Measurements from ENCODE around the gene CTBP2.
"Not testable (repeated sequence)": the region's sequence is repeated elsewhere in the genome, so short reads cannot be mapped to it uniquely, and the experiment has no call there.

The CTBP2 gene

GRCh38 chr10:125085258-125086054 is 74.9 kb downstream of the CTBP2 start:
- Mint-ChIP-seq H3K9me3 (no peaks in the 10 kb centered on the region), H3K4me1 (peaks cover 65% of the 10 kb centered on the region), H3K4me3 (peak overlapping the region in 1 of 3 experiments; percentile 26), H3K27ac (peak overlapping the region; percentile 82 to 86 (median 84)), H3K36me3 (ENCODE audit: low read depth) (peaks cover 48% of the 10 kb centered on the region), H3K27me3 (ENCODE audit: low read depth) (no peaks in the 10 kb centered on the region)
- TF ChIP-seq CTCF (IDR thresholded peaks at IDR 0.05; ENCODE audit: unreplicated experiment in 3 of 3), result no peak

GRCh38 chr10:125084614-125085257 is 75.6 kb downstream of the CTBP2 start:
- Mint-ChIP-seq H3K27ac (peak overlapping the region; percentile 82 to 86 (median 84)), H3K4me1 (peaks cover 72% of the 10 kb centered on the region), H3K4me3 (no peak overlapping the region), H3K36me3 (ENCODE audit: low read depth) (peaks cover 53% of the 10 kb centered on the region), H3K27me3 (ENCODE audit: low read depth) (no peaks in the 10 kb centered on the region), H3K9me3 (no peaks in the 10 kb centered on the region)
- TF ChIP-seq CTCF (IDR thresholded peaks at IDR 0.05; ENCODE audit: unreplicated experiment in 3 of 3), result no peak

GRCh38 chr10:125084191-125084613 is 76.2 kb downstream of the CTBP2 start:
- Mint-ChIP-seq H3K4me1 (peaks cover 78% of the 10 kb centered on the region), H3K27ac (peak overlapping the region; percentile 69 to 84 (median 82)), H3K4me3 (no peak overlapping the region), H3K9me3 (no peaks in the 10 kb centered on the region), H3K27me3 (ENCODE audit: low read depth) (no peaks in the 10 kb centered on the region), H3K36me3 (ENCODE audit: low read depth) (peaks cover 58% of the 10 kb centered on the region)
- no peak for TF ChIP-seq CTCF (IDR thresholded peaks at IDR 0.05; ENCODE audit: unreplicated experiment in 3 of 3)

GRCh38 chr10:125083576-125083920 is 76.8 kb downstream of the CTBP2 start:
- peak overlapping the region; percentile 69 to 84 (median 70) for H3K27ac Mint-ChIP-seq
- TF ChIP-seq CTCF (IDR thresholded peaks at IDR 0.05; ENCODE audit: unreplicated experiment in 3 of 3), result no peak
- no peak overlapping the region for H3K4me3 Mint-ChIP-seq

GRCh38 chr10:125082881-125083575 is 77.3 kb downstream of the CTBP2 start:
- H3K4me1 Mint-ChIP-seq, result peaks cover 72% of the 10 kb centered on the region
- H3K27ac Mint-ChIP-seq, result peak overlapping the region; percentile 69 to 84 (median 70)
- H3K4me3 Mint-ChIP-seq, result no peak overlapping the region
- H3K27me3 Mint-ChIP-seq (ENCODE audit: low read depth), result no peaks in the 10 kb centered on the region
- H3K36me3 Mint-ChIP-seq (ENCODE audit: low read depth), result peaks cover 57% of the 10 kb centered on the region
- TF ChIP-seq CTCF (IDR thresholded peaks at IDR 0.05; ENCODE audit: unreplicated experiment in 3 of 3), result no peak
- no peaks in the 10 kb centered on the region for H3K9me3 Mint-ChIP-seq

More at GRCh38 chr10:125083576-125083920, 76.8 kb downstream of the CTBP2 start:
- H3K4me1 Mint-ChIP-seq, result peaks cover 75% of the 10 kb centered on the region
- peaks cover 55% of the 10 kb centered on the region for H3K36me3 Mint-ChIP-seq (ENCODE audit: low read depth)
- no peaks in the 10 kb centered on the region for H3K9me3 Mint-ChIP-seq
- H3K27me3 Mint-ChIP-seq (ENCODE audit: low read depth), result no peaks in the 10 kb centered on the region

GRCh38 chr10:125082471-125082870 is 77.9 kb downstream of the CTBP2 start:
- not testable (repeated sequence) for H3K4me3 Mint-ChIP-seq; H3K27me3 Mint-ChIP-seq (ENCODE audit: low read depth); H3K9me3 Mint-ChIP-seq
- H3K36me3 Mint-ChIP-seq (ENCODE audit: low read depth), result peaks cover 51% of the 10 kb centered on the region
- H3K4me1 Mint-ChIP-seq, result peaks cover 66% of the 10 kb centered on the region
- H3K27ac Mint-ChIP-seq, result peak overlapping the region in 2 of 3 experiments; percentile 30 to 70
